HepG2 (cell line): Measurements from ENCODE around the gene GPR119. TPM values are rescaled to one million over a fixed set of nuclear protein-coding genes. Genes with fewer than 3 reads are reported as not detected.

Experiments
- ATAC-seq: fragments of 200-7000 bp; cut with Tn5 transposase; 3 replicates; pipeline ENCODE4 v1.9.1; 2020; ENCODE audit warnings: mild to moderate bottlenecking, moderate library complexity
- BruUV-seq: library from RNA; stranded (reverse); fragments of 400-500 nt; replicated peaks from 2 replicates; lab custom pipeline; 2021; lab: Mats Ljungman, UMichigan
- CTCF ChIA-PET: fragments of 300-600 bp; formaldehyde crosslinking; extraction: SDS; loops from one replicate; lab custom pipeline; 2021; ENCODE audit warnings: low total read pairs, inconsistent platforms, low intra/inter-chr PET ratio; lab: Yijun Ruan, JAX
- POLR2A ChIA-PET: fragments of 350-600 bp; sonication (Branson Sonifier 250); formaldehyde crosslinking; loops from one replicate; lab custom pipeline; 2020; ENCODE audit warnings: antibody characterized with exemption, inconsistent platforms; lab: Yijun Ruan, JAX
- DNase-seq: peaks from one replicate; pipeline ENCODE4 v3.0.0-alpha.2; 2015; ENCODE audit warnings: low spot score
- FAIRE-seq: peaks from 3 replicates; lab custom pipeline; 2011; peaks lifted over from hg19 to GRCh38; lab: Jason Lieb, UNC
- H2AFZ ChIP-seq: one replicate; pipeline ENCODE4 v1.6.1; 2011; ENCODE audit warnings: low read length, inconsistent platforms
- H3K27ac ChIP-seq: fragments of 300-600 bp; 3 replicates; pipeline ENCODE4 v1.8.0; 2011; ENCODE audit warnings: mixed run types, mild to moderate bottlenecking, mixed read lengths, low read length, inconsistent platforms; ENCODE audit not compliant: insufficient read depth; ENCODE audit errors: extremely low read length
- H3K27me3 ChIP-seq, 2 experiments: fragments of 200-600 bp in 1 of 2; 2 replicates in 1 of 2; 3 replicates in 1 of 2; pipeline versions ENCODE4 v1.6.0 to v1.8.0; 2011; ENCODE audit warnings: low read length in 2 of 2, mild to moderate bottlenecking in 2 of 2, moderate library complexity in 2 of 2, inconsistent platforms in 1 of 2; ENCODE audit not compliant: insufficient read depth in 2 of 2, control insufficient read depth in 1 of 2
- H3K36me3 ChIP-seq, 2 experiments: fragments of 200-600 bp in 1 of 2; replicated peaks in 1 of 2; 2 replicates in 1 of 2; 3 replicates in 1 of 2; pipeline versions ENCODE4 v1.5.1 to v1.8.0; 2011; ENCODE audit warnings: low read length in 2 of 2, inconsistent platforms in 1 of 2; ENCODE audit not compliant: insufficient read depth in 2 of 2, control insufficient read depth in 1 of 2
- H3K4me1 ChIP-seq: 2 replicates; pipeline ENCODE4 v1.5.1; 2012; ENCODE audit warnings: low read length, inconsistent platforms; ENCODE audit not compliant: insufficient read depth
- H3K4me2 ChIP-seq: 2 replicates; pipeline ENCODE4 v1.6.0; 2011; ENCODE audit warnings: low read depth, low read length, inconsistent platforms
- H3K4me3 ChIP-seq, 3 experiments: fragments of 200-600 bp in 1 of 3; sonication (generic), shearing (Covaris generic) in 1 of 3; replicated peaks in 1 of 3; 2 replicates each; pipeline ENCODE4 v1.5.1; 2011 to 2016; ENCODE audit warnings: low read length in 3 of 3, inconsistent platforms in 2 of 3, low read depth in 2 of 3, mild to moderate bottlenecking in 2 of 3, control low read depth in 1 of 3, mixed read lengths in 1 of 3; ENCODE audit not compliant: insufficient read depth in 1 of 3
- H3K79me2 ChIP-seq: one replicate; pipeline ENCODE4 v1.6.1; 2011; ENCODE audit warnings: low read length, inconsistent platforms; ENCODE audit not compliant: insufficient read depth
- H3K9ac ChIP-seq: 2 replicates; pipeline ENCODE4 v1.6.0; 2011; ENCODE audit warnings: mild to moderate bottlenecking, low read depth, low read length, inconsistent platforms; ENCODE audit not compliant: insufficient read depth
- H3K9me3 ChIP-seq: 2 replicates; pipeline ENCODE4 v1.5.1; 2012; ENCODE audit warnings: mild to moderate bottlenecking, low read length
- H4K20me1 ChIP-seq: 2 replicates; pipeline ENCODE4 v1.6.0; 2011; ENCODE audit warnings: inconsistent platforms, mild to moderate bottlenecking, low read length, moderate library complexity; ENCODE audit not compliant: insufficient read depth
- ARNTL ChIP-seq: sonication (generic); formaldehyde crosslinking; IDR thresholded peaks from 2 replicates; pipeline ENCODE4 v1.4.0; 2020; ENCODE audit warnings: mild to moderate bottlenecking, missing genetic modification reagents
- ATF1 ChIP-seq: IDR thresholded peaks from 2 replicates; pipeline ENCODE4 v1.6.1; 2016; ENCODE audit warnings: mild to moderate bottlenecking, control low read depth
- ATF7 ChIP-seq, 2 experiments: fragments of 450-650 bp in 1 of 2; sonication (generic) in 1 of 2; formaldehyde crosslinking in 1 of 2; IDR thresholded peaks; 2 replicates each; pipeline versions ENCODE4 v1.4.0 to v1.6.1; 2016 to 2020; ENCODE audit warnings: antibody characterized with exemption in 1 of 2, mild to moderate bottlenecking in 1 of 2, missing genetic modification reagents in 1 of 2
- ATM ChIP-seq: fragments of 450-650 bp; IDR thresholded peaks from 2 replicates; pipeline ENCODE4 v1.7.1; 2017; ENCODE audit warnings: mild to moderate bottlenecking, borderline replicate concordance
- BHLHE40 ChIP-seq: IDR thresholded peaks from 2 replicates; pipeline ENCODE4 v1.6.1; 2011; ENCODE audit warnings: low read length, improper control_type of control experiment
- CREB1 ChIP-seq, 2 experiments: fragments of 450-650 bp in 1 of 2; IDR thresholded peaks; 2 replicates each; pipeline ENCODE4 v1.6.1; 2016 to 2017; ENCODE audit warnings: control low read depth in 1 of 2, mild to moderate bottlenecking in 1 of 2, missing compliant biosample characterization in 1 of 2, missing genetic modification characterization in 1 of 2
- KLF16 ChIP-seq, 2 experiments: sonication (generic) in 1 of 2; formaldehyde crosslinking in 1 of 2; IDR thresholded peaks; 2 replicates each; pipeline versions ENCODE4 v1.6.1 to v1.8.0; 2016 to 2023; ENCODE audit warnings: missing genetic modification reagents in 2 of 2, missing compliant biosample characterization in 1 of 2
- MATR3 ChIP-seq: sonication (generic); formaldehyde crosslinking; IDR thresholded peaks from 2 replicates; pipeline ENCODE4 v1.4.0; 2020; ENCODE audit warnings: missing genetic modification reagents
- MAZ ChIP-seq, 2 experiments: sonication (generic) in 1 of 2; formaldehyde crosslinking in 1 of 2; IDR thresholded peaks; 2 replicates each; pipeline versions ENCODE4 v1.5.0 to v1.6.1; 2012 to 2020; ENCODE audit warnings: low read depth in 2 of 2, mild to moderate bottlenecking in 2 of 2, borderline replicate concordance in 1 of 2, improper control_type of control experiment in 1 of 2, low read length in 1 of 2, missing genetic modification reagents in 1 of 2, moderate library complexity in 1 of 2
- NCOR1 ChIP-seq: fragments of 200-600 bp; sonication (generic); IDR thresholded peaks from 2 replicates; pipeline ENCODE4 v1.7.0; 2017; ENCODE audit warnings: antibody characterized with exemption, low read length, borderline replicate concordance
- NFIC ChIP-seq: IDR thresholded peaks from 2 replicates; pipeline ENCODE4 v1.6.1; 2012; ENCODE audit warnings: mild to moderate bottlenecking, low read length, inconsistent platforms
- NFYB ChIP-seq: sonication (generic); formaldehyde crosslinking; IDR thresholded peaks from 2 replicates; pipeline ENCODE4 v1.4.0; 2020; ENCODE audit warnings: missing genetic modification reagents
- NR2F1 ChIP-seq, 2 experiments: fragments of 450-650 bp in 1 of 2; formaldehyde crosslinking in 1 of 2; IDR thresholded peaks; 2 replicates each; pipeline versions ENCODE4 v1.5.0 to v1.6.1; 2016 to 2020; ENCODE audit warnings: mild to moderate bottlenecking in 1 of 2, missing compliant biosample characterization in 1 of 2, missing genetic modification reagents in 1 of 2, moderate library complexity in 1 of 2
- POLR2G ChIP-seq: fragments of 200-400 bp; formaldehyde crosslinking; IDR thresholded peaks from 2 replicates; pipeline ENCODE4 v1.6.1; 2018; ENCODE audit warnings: mild to moderate bottlenecking, low read depth, low read length, moderate library complexity
- PRPF4 ChIP-seq: fragments of 200-400 bp; formaldehyde crosslinking; IDR thresholded peaks from 2 replicates; pipeline ENCODE4 v1.6.1; 2016; ENCODE audit warnings: low read length, low read depth; ENCODE audit not compliant: poor library complexity, severe bottlenecking
- RBM39 ChIP-seq: fragments of 200-400 bp; formaldehyde crosslinking; IDR thresholded peaks from one replicate; pipeline ENCODE4 v1.6.1; 2018; ENCODE audit warnings: antibody characterized with exemption, mild to moderate bottlenecking, low read depth, low read length; ENCODE audit not compliant: poor library complexity, severe bottlenecking
- RFXAP ChIP-seq: sonication (generic); formaldehyde crosslinking; IDR thresholded peaks from 2 replicates; pipeline ENCODE4 v1.4.0; 2020; ENCODE audit warnings: missing genetic modification reagents, borderline replicate concordance
- SETDB1 ChIP-seq: sonication (generic); formaldehyde crosslinking; IDR thresholded peaks from 2 replicates; pipeline ENCODE4 v1.5.1; 2020; ENCODE audit warnings: missing genetic modification reagents, mild to moderate bottlenecking, borderline replicate concordance
- ZNF136 ChIP-seq: sonication (generic); formaldehyde crosslinking; IDR thresholded peaks from 2 replicates; pipeline ENCODE4 v1.8.1; 2022; ENCODE audit warnings: low read depth, mild to moderate bottlenecking, moderate library complexity, missing genetic modification reagents
- ZNF33A ChIP-seq: sonication (generic); formaldehyde crosslinking; IDR thresholded peaks from 2 replicates; pipeline ENCODE4 v1.5.1; 2020; ENCODE audit warnings: missing genetic modification reagents, mild to moderate bottlenecking, moderate library complexity, borderline replicate concordance
- ZNF34 ChIP-seq: sonication (generic); formaldehyde crosslinking; IDR thresholded peaks from 2 replicates; pipeline ENCODE4 v1.4.0; 2020; ENCODE audit warnings: mild to moderate bottlenecking, missing genetic modification reagents, borderline replicate concordance
- WGBS: methylation state at CpG from one replicate; pipeline ENCODE4 v1.1.6; 2017; ENCODE audit warnings: low lambda C conversion rate; 5-methylcytosine and 5-hydroxymethylcytosine counted together
- in situ Hi-C: cut with HindIII; loops from 2 replicates; pipeline ENCODE4 v1.10.0; 2017; ENCODE audit warnings: low pct_unique_long_range_greater_than_20kb; ENCODE audit not compliant: extremely low pct_ligation_motif_present
- intact Hi-C: fragments of 100-400 bp; cut with micrococcal nuclease; formaldehyde crosslinking; loops from one replicate; pipeline ENCODE4 v1.10.0; 2022; ENCODE audit not compliant: unreplicated experiment
- polyA plus RNA-seq, 8 experiments: library from polyadenylated mRNA; depleted of rRNA in 3 of 8; stranded (reverse) in 7 of 8; unstranded in 1 of 8; fragments of >200 nt; fragmentation: Illumina TruSeq in 4 of 8; extraction: Trizol in 4 of 8; gene quantifications; 2 replicates each; pipeline versions ENCODE4 v1.2.1 to v1.2.3, GENCODE V29; 2011 to 2016; ENCODE audit warnings: low read depth in 4 of 8, missing spikeins in 1 of 8, mixed read lengths in 1 of 8; ENCODE audit not compliant: insufficient read depth in 1 of 8
- total RNA-seq, 5 experiments: library from RNA; depleted of rRNA; stranded (reverse); fragments of >200 nt; fragmentation: Illumina TruSeq; extraction: Trizol; gene quantifications; 2 replicates each; pipeline ENCODE4 v1.2.3, GENCODE V29; 2016; ENCODE audit warnings: low read depth in 1 of 5

GPR119 gene
- total and polyA plus RNA-seq, 2 of the 13 experiments (the other 11 are each of a cell fraction or from before 2014, with no cell fraction given) = 2.6 to 5.5 TPM

- CTCF ChIA-PET = no interaction called here
- no peaks in the 10 kb centered on the region for H3K27me3 ChIP-seq
- DNase-seq (no peak), ATAC-seq (no peak), FAIRE-seq (no peak)
- no peaks in the 10 kb centered on the region for H3K79me2 ChIP-seq
- no peak overlapping the region for H2AFZ ChIP-seq
- H3K36me3 ChIP-seq = no peaks in the 10 kb centered on the region
- H3K9me3 ChIP-seq = no peaks in the 10 kb centered on the region
- POLR2A ChIA-PET = no interaction called here
- in situ Hi-C loops (no loop called here), intact Hi-C loops (no loop called here)
- no peak overlapping the region for H3K9ac ChIP-seq
- H4K20me1 ChIP-seq = no peaks in the 10 kb centered on the region
- H3K4me1 ChIP-seq = no peaks in the 10 kb centered on the region
- BruUV-seq = no TSS peak
- no peak overlapping the region for H3K4me3 ChIP-seq
- 37% methylated on average over 5 of the region's 6 CpGs for WGBS
- TF ChIP-seq SETDB1 (CRISPR knock-in tag) (no peak), BHLHE40 (no peak), CREB1 (IDR thresholded peaks at IDR 0.05) (peak; percentile 79), CREB1 (CRISPR knock-in tag; IDR thresholded peaks at IDR 0.05) (no peak), ZNF136 (CRISPR knock-in tag) (no peak), ZNF34 (CRISPR knock-in tag) (no peak), RBM39 (no peak), ATF7 (IDR thresholded peaks at IDR 0.05) (peak; percentile 71), ATF7 (CRISPR knock-in tag; IDR thresholded peaks at IDR 0.05) (no peak), ZNF33A (CRISPR knock-in tag) (no peak)
- H3K4me2 ChIP-seq = no peak overlapping the region
- H3K27ac ChIP-seq = no peak overlapping the region
Measured at GRCh38 chrX:130426531-130426930, 41.1 kb upstream of the GPR119 start.

GRCh38 chrX:130419263-130419662 is 33.8 kb upstream of the GPR119 start:
- no peak for FAIRE-seq
- no peak overlapping the region for H3K27ac ChIP-seq
- H3K9ac ChIP-seq = no peak overlapping the region
- ChIA-PET POLR2A (no interaction called here), CTCF (no interaction called here)
- H3K4me2 ChIP-seq = no peak overlapping the region
- intact Hi-C loops (no loop called here), in situ Hi-C loops (no loop called here)
- H3K36me3 ChIP-seq = no peaks in the 10 kb centered on the region
- H4K20me1 ChIP-seq = no peaks in the 10 kb centered on the region
- WGBS = no CpG with 5 or more reads among the region's 2 CpGs
- H3K79me2 ChIP-seq = no peaks in the 10 kb centered on the region
- no peak overlapping the region for H3K4me3 ChIP-seq
- no peaks in the 10 kb centered on the region for H3K9me3 ChIP-seq
- DNase-seq = no peak
- BruUV-seq = no TSS peak
- no peak for ATAC-seq
- no peaks in the 10 kb centered on the region for H3K27me3 ChIP-seq
- no peak overlapping the region for H2AFZ ChIP-seq
- H3K4me1 ChIP-seq = no peaks in the 10 kb centered on the region
- TF ChIP-seq MATR3 (CRISPR knock-in tag) (no peak), POLR2G (no peak), KLF16 (CRISPR knock-in tag; IDR thresholded peaks at IDR 0.05) (no peak), MAZ (IDR thresholded peaks at IDR 0.05; ENCODE audit: borderline replicate concordance, low read depth, low read length) (no peak), MAZ (CRISPR knock-in tag; IDR thresholded peaks at IDR 0.05; ENCODE audit: low read depth) (no peak), RFXAP (CRISPR knock-in tag) (no peak), ARNTL (CRISPR knock-in tag) (no peak), NFIC (no peak), NCOR1 (no peak), NFYB (CRISPR knock-in tag) (no peak), ATF1 (CRISPR knock-in tag) (no peak), PRPF4 (no peak), ATM (no peak), NR2F1 (CRISPR knock-in tag; IDR thresholded peaks at IDR 0.05) (no peak)
